ENCODE results near the gene CHST8.

Gene CHST8

DNA sequence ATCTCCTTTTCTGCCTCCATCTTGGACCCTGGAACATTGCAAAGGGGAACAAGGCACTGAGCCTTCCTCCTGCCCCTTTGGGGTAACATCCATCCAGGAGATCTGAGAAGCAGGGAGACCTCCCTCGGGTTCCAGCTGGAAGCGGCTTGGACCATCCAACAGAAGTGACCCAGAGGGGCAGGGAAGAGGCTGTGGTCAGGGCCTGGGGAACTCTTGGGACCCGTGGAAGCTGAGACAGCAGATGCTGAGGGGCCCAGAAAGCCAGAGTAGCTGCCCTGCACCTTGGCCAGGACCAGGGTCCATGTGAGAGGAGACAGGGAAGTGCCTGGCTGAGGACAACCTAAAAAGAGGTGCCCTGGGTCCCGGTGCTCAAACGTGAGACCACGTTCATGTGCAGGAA, 153.0 kb downstream of the CHST8 start:
- Histone ChIP-seq H2BK15ac (ENCODE audit: low read depth, poor library complexity, severe bottlenecking) (no peak overlapping the region), H3K4me3 (ENCODE audit: insufficient read depth in 1 of 2, low read depth in 1 of 2, low read length in 2 of 2) (no peak overlapping the region), H3K4me1 (ENCODE audit: control insufficient read depth, insufficient read depth, low read depth, low read length) (peaks cover 12% of the 10 kb centered on the region), H2BK5ac (ENCODE audit: low read depth, low read length, poor library complexity, severe bottlenecking) (no peak overlapping the region), H4K8ac (ENCODE audit: low read length) (no peak overlapping the region), H3K18ac (ENCODE audit: low read depth in 1 of 2, low read length in 2 of 2) (no peak overlapping the region), H3K4me2 (ENCODE audit: low read length, poor library complexity, severe bottlenecking) (no peak overlapping the region), H3K9ac (ENCODE audit: low read length) (no peak overlapping the region), H3K36me3 (ENCODE audit: control insufficient read depth in 1 of 2, insufficient read depth in 2 of 2, low read depth in 1 of 2, low read length in 2 of 2) (no peaks in the 10 kb centered on the region), H2BK120ac (ENCODE audit: low read depth, low read length) (no peak overlapping the region), H3K27me3 (ENCODE audit: control insufficient read depth in 1 of 2, insufficient read depth in 1 of 2, low read length in 2 of 2) (peaks cover 44 to 47% of the 10 kb centered on the region in 2 experiments), H3K27ac (ENCODE audit: low read length, poor library complexity, severe bottlenecking) (no peak overlapping the region), H3K23ac (ENCODE audit: low read length in 2 of 2) (no peak overlapping the region), H3K79me1 (replicated peaks; ENCODE audit: low read length, poor library complexity, severe bottlenecking) (no peaks in the 10 kb centered on the region), H4K91ac (ENCODE audit: low read length) (no peak overlapping the region), H3K14ac (ENCODE audit: low read length in 2 of 2) (no peak overlapping the region), H2AFZ (ENCODE audit: low read depth, low read length) (no peak overlapping the region), H2BK12ac (ENCODE audit: low read length in 2 of 2) (no peak overlapping the region), H2AK5ac (ENCODE audit: low read length, severe bottlenecking) (no peak overlapping the region), H3K4ac (ENCODE audit: low read depth in 1 of 2, low read length in 2 of 2) (no peak overlapping the region), H3K9me3 (ENCODE audit: control insufficient read depth, low read length) (no peaks in the 10 kb centered on the region)
- DNase-seq: no peak
- 73% methylated on average over 6 of the region's 6 CpGs for WGBS

GRCh38 chr19:33775731-33776487, 154.2 kb downstream of the CHST8 start:
- Histone ChIP-seq H3K79me1 (replicated peaks; ENCODE audit: low read length, poor library complexity, severe bottlenecking) (no peaks in the 10 kb centered on the region), H3K4me3 (ENCODE audit: insufficient read depth in 1 of 2, low read depth in 1 of 2, low read length in 2 of 2) (no peak overlapping the region), H3K14ac (ENCODE audit: low read length in 2 of 2) (no peak overlapping the region), H4K91ac (ENCODE audit: low read length) (no peak overlapping the region), H3K9ac (ENCODE audit: low read length) (no peak overlapping the region), H3K36me3 (ENCODE audit: control insufficient read depth in 1 of 2, insufficient read depth in 2 of 2, low read depth in 1 of 2, low read length in 2 of 2) (no peaks in the 10 kb centered on the region), H2BK15ac (ENCODE audit: low read depth, poor library complexity, severe bottlenecking) (no peak overlapping the region), H3K27ac (ENCODE audit: low read length, poor library complexity, severe bottlenecking) (no peak overlapping the region), H3K4me2 (ENCODE audit: low read length, poor library complexity, severe bottlenecking) (no peak overlapping the region), H3K27me3 (ENCODE audit: control insufficient read depth in 1 of 2, insufficient read depth in 1 of 2, low read length in 2 of 2) (peaks cover 44 to 47% of the 10 kb centered on the region in 2 experiments), H3K9me3 (ENCODE audit: control insufficient read depth, low read length) (no peaks in the 10 kb centered on the region), H3K18ac (ENCODE audit: low read depth in 1 of 2, low read length in 2 of 2) (no peak overlapping the region), H2AFZ (ENCODE audit: low read depth, low read length) (no peak overlapping the region), H3K4ac (ENCODE audit: low read depth in 1 of 2, low read length in 2 of 2) (no peak overlapping the region), H3K23ac (ENCODE audit: low read length in 2 of 2) (no peak overlapping the region), H4K8ac (ENCODE audit: low read length) (no peak overlapping the region), H2BK5ac (ENCODE audit: low read depth, low read length, poor library complexity, severe bottlenecking) (no peak overlapping the region), H2BK12ac (ENCODE audit: low read length in 2 of 2) (no peak overlapping the region), H3K4me1 (ENCODE audit: control insufficient read depth, insufficient read depth, low read depth, low read length) (peaks cover 12% of the 10 kb centered on the region), H2BK120ac (ENCODE audit: low read depth, low read length) (no peak overlapping the region), H2AK5ac (ENCODE audit: low read length, severe bottlenecking) (no peak overlapping the region)
- WGBS: 86% methylated on average over 9 of the region's 9 CpGs
- no peak for DNase-seq

GRCh38 chr19:33777351-33777750, 155.6 kb downstream of the CHST8 start:
- no peak overlapping the region for H2BK120ac ChIP-seq (ENCODE audit: low read depth, low read length)
- H4K91ac ChIP-seq (ENCODE audit: low read length): no peak overlapping the region
- H2AK5ac ChIP-seq (ENCODE audit: low read length, severe bottlenecking): no peak overlapping the region
- H3K36me3 ChIP-seq (ENCODE audit: control insufficient read depth in 1 of 2, insufficient read depth in 2 of 2, low read depth in 1 of 2, low read length in 2 of 2): no peaks in the 10 kb centered on the region
- no peak overlapping the region for H2BK5ac ChIP-seq (ENCODE audit: low read depth, low read length, poor library complexity, severe bottlenecking)
- H3K4me1 ChIP-seq (ENCODE audit: control insufficient read depth, insufficient read depth, low read depth, low read length): peaks cover 12% of the 10 kb centered on the region
- H4K8ac ChIP-seq (ENCODE audit: low read length): no peak overlapping the region
- no peak overlapping the region for H3K4ac ChIP-seq (ENCODE audit: low read depth in 1 of 2, low read length in 2 of 2)
- H3K27me3 ChIP-seq (ENCODE audit: control insufficient read depth in 1 of 2, insufficient read depth in 1 of 2, low read length in 2 of 2): peaks cover 51 to 56% of the 10 kb centered on the region in 2 experiments
- WGBS: 88% methylated on average over 9 of the region's 9 CpGs
- no peak overlapping the region for H3K4me3 ChIP-seq (ENCODE audit: insufficient read depth in 1 of 2, low read depth in 1 of 2, low read length in 2 of 2)
- H3K4me2 ChIP-seq (ENCODE audit: low read length, poor library complexity, severe bottlenecking): no peak overlapping the region
- H2BK15ac ChIP-seq (ENCODE audit: low read depth, poor library complexity, severe bottlenecking): no peak overlapping the region
- no peak overlapping the region for H2AFZ ChIP-seq (ENCODE audit: low read depth, low read length)
- no peak for DNase-seq
- H3K9ac ChIP-seq (ENCODE audit: low read length): no peak overlapping the region
- no peak overlapping the region for H3K14ac ChIP-seq (ENCODE audit: low read length in 2 of 2)
- H3K27ac ChIP-seq (ENCODE audit: low read length, poor library complexity, severe bottlenecking): no peak overlapping the region
- H2BK12ac ChIP-seq (ENCODE audit: low read length in 2 of 2): no peak overlapping the region
- H3K9me3 ChIP-seq (ENCODE audit: control insufficient read depth, low read length): no peaks in the 10 kb centered on the region
- no peak overlapping the region for H3K18ac ChIP-seq (ENCODE audit: low read depth in 1 of 2, low read length in 2 of 2)
- no peaks in the 10 kb centered on the region for H3K79me1 ChIP-seq (replicated peaks; ENCODE audit: low read length, poor library complexity, severe bottlenecking)
- no peak overlapping the region for H3K23ac ChIP-seq (ENCODE audit: low read length in 2 of 2)

GRCh38 chr19:33777753-33778088, 156.0 kb downstream of the CHST8 start:
- no peak overlapping the region for H3K23ac ChIP-seq (ENCODE audit: low read length in 2 of 2)
- no peak overlapping the region for H3K4me3 ChIP-seq (ENCODE audit: insufficient read depth in 1 of 2, low read depth in 1 of 2, low read length in 2 of 2)
- no peak for DNase-seq
- WGBS: 55% methylated on average over 17 of the region's 17 CpGs
- no peak overlapping the region for H3K18ac ChIP-seq (ENCODE audit: low read depth in 1 of 2, low read length in 2 of 2)
- no peak overlapping the region for H4K91ac ChIP-seq (ENCODE audit: low read length)
- no peak overlapping the region for H2AK5ac ChIP-seq (ENCODE audit: low read length, severe bottlenecking)
- no peak overlapping the region for H2BK15ac ChIP-seq (ENCODE audit: low read depth, poor library complexity, severe bottlenecking)
- no peak overlapping the region for H3K9ac ChIP-seq (ENCODE audit: low read length)
- H2AFZ ChIP-seq (ENCODE audit: low read depth, low read length): no peak overlapping the region
- H3K4me2 ChIP-seq (ENCODE audit: low read length, poor library complexity, severe bottlenecking): no peak overlapping the region
- H3K4me1 ChIP-seq (ENCODE audit: control insufficient read depth, insufficient read depth, low read depth, low read length): peaks cover 12% of the 10 kb centered on the region
- no peak overlapping the region for H2BK5ac ChIP-seq (ENCODE audit: low read depth, low read length, poor library complexity, severe bottlenecking)
- no peak overlapping the region for H3K14ac ChIP-seq (ENCODE audit: low read length in 2 of 2)
- no peak overlapping the region for H3K27ac ChIP-seq (ENCODE audit: low read length, poor library complexity, severe bottlenecking)
- peaks cover 52 to 56% of the 10 kb centered on the region in 2 experiments for H3K27me3 ChIP-seq (ENCODE audit: control insufficient read depth in 1 of 2, insufficient read depth in 1 of 2, low read length in 2 of 2)
- no peak overlapping the region for H4K8ac ChIP-seq (ENCODE audit: low read length)
- no peak overlapping the region for H2BK12ac ChIP-seq (ENCODE audit: low read length in 2 of 2)
- no peak overlapping the region for H2BK120ac ChIP-seq (ENCODE audit: low read depth, low read length)
- no peaks in the 10 kb centered on the region for H3K79me1 ChIP-seq (replicated peaks; ENCODE audit: low read length, poor library complexity, severe bottlenecking)
- no peaks in the 10 kb centered on the region for H3K36me3 ChIP-seq (ENCODE audit: control insufficient read depth in 1 of 2, insufficient read depth in 2 of 2, low read depth in 1 of 2, low read length in 2 of 2)
- no peak overlapping the region for H3K4ac ChIP-seq (ENCODE audit: low read depth in 1 of 2, low read length in 2 of 2)
- H3K9me3 ChIP-seq (ENCODE audit: control insufficient read depth, low read length): no peaks in the 10 kb centered on the region
